ENCODE measurements around the gene UBE2E2.

The UBE2E2 gene

GRCh38 chr3:23591374-23591773 lies 388.2 kb downstream of the UBE2E2 start:
- Histone ChIP-seq H3K9me3 (ENCODE audit: low read length) (peaks cover 1% of the 10 kb centered on the region; the same call in 1 of the 2 replicates), H3F3A (ENCODE audit: insufficient read depth, low read length) (no peaks in the 10 kb centered on the region), H3K4me3 (ENCODE audit: low read depth, low read length, poor library complexity, severe bottlenecking) (no peak overlapping the region), H3K27me3 (ENCODE audit: insufficient read depth, low read length) (no peaks in the 10 kb centered on the region), H4K20me1 (ENCODE audit: insufficient read depth, low read length) (no peaks in the 10 kb centered on the region), H3K4me1 (ENCODE audit: insufficient read depth, low read length, severe bottlenecking) (peaks cover 41% of the 10 kb centered on the region), H3K9ac (ENCODE audit: low read length) (no peak overlapping the region), H3K9me2 (ENCODE audit: low read depth, low read length) (no peaks in the 10 kb centered on the region), H3K79me2 (ENCODE audit: insufficient read depth, low read length) (no peaks in the 10 kb centered on the region), H3K36me3 (ENCODE audit: insufficient read depth, low read length) (peaks cover under 1% of the 10 kb centered on the region; the same call in 1 of the 2 replicates), H3K4me2 (ENCODE audit: low read length) (no peak overlapping the region), H2AFZ (ENCODE audit: low read length) (no peak overlapping the region), H3K27ac (ENCODE audit: low read depth, low read length, poor library complexity, severe bottlenecking) (no peak overlapping the region)
- TF ChIP-seq EZH2 (IDR thresholded peaks at IDR 0.05; ENCODE audit: borderline replicate concordance, low read length), result no peak
- TF ChIP-seq CTCF (IDR thresholded peaks at IDR 0.05; ENCODE audit: low read length), result no peak

GRCh38 chr3:23592961-23593931 lies 390.1 kb downstream of the UBE2E2 start:
- H4K20me1 ChIP-seq (ENCODE audit: insufficient read depth, low read length), result no peaks in the 10 kb centered on the region
- H3K4me3 ChIP-seq (ENCODE audit: low read depth, low read length, poor library complexity, severe bottlenecking), result no peak overlapping the region
- H3K4me1 ChIP-seq (ENCODE audit: insufficient read depth, low read length, severe bottlenecking), result peaks cover 41% of the 10 kb centered on the region
- no peak overlapping the region for H3K4me2 ChIP-seq (ENCODE audit: low read length)
- no peaks in the 10 kb centered on the region for H3F3A ChIP-seq (ENCODE audit: insufficient read depth, low read length)
- H3K27me3 ChIP-seq (ENCODE audit: insufficient read depth, low read length), result no peaks in the 10 kb centered on the region
- no peak overlapping the region for H3K9ac ChIP-seq (ENCODE audit: low read length)
- H3K9me3 ChIP-seq (ENCODE audit: low read length), result peaks cover 6% of the 10 kb centered on the region; the same call in 1 of the 2 replicates
- peaks cover 6% of the 10 kb centered on the region; the same call in 1 of the 2 replicates for H3K36me3 ChIP-seq (ENCODE audit: insufficient read depth, low read length)
- no peak overlapping the region for H2AFZ ChIP-seq (ENCODE audit: low read length)
- peak overlapping the region; percentile 73 for H3K27ac ChIP-seq (ENCODE audit: low read depth, low read length, poor library complexity, severe bottlenecking)
- no peak for TF ChIP-seq CTCF (IDR thresholded peaks at IDR 0.05; ENCODE audit: low read length)
- TF ChIP-seq EZH2 (IDR thresholded peaks at IDR 0.05; ENCODE audit: borderline replicate concordance, low read length), result no peak
- no peaks in the 10 kb centered on the region for H3K9me2 ChIP-seq (ENCODE audit: low read depth, low read length)
- H3K79me2 ChIP-seq (ENCODE audit: insufficient read depth, low read length), result no peaks in the 10 kb centered on the region

GRCh38 chr3:23594066-23594465 lies 390.9 kb downstream of the UBE2E2 start:
- Histone ChIP-seq H3K27me3 (ENCODE audit: insufficient read depth, low read length) (no peaks in the 10 kb centered on the region), H4K20me1 (ENCODE audit: insufficient read depth, low read length) (no peaks in the 10 kb centered on the region), H3K79me2 (ENCODE audit: insufficient read depth, low read length) (no peaks in the 10 kb centered on the region), H3K9ac (ENCODE audit: low read length) (no peak overlapping the region), H3K9me3 (ENCODE audit: low read length) (peaks cover 6% of the 10 kb centered on the region; the same call in 1 of the 2 replicates), H3F3A (ENCODE audit: insufficient read depth, low read length) (no peaks in the 10 kb centered on the region), H2AFZ (ENCODE audit: low read length) (no peak overlapping the region), H3K27ac (ENCODE audit: low read depth, low read length, poor library complexity, severe bottlenecking) (peak overlapping the region; percentile 73), H3K9me2 (ENCODE audit: low read depth, low read length) (no peaks in the 10 kb centered on the region), H3K4me3 (ENCODE audit: low read depth, low read length, poor library complexity, severe bottlenecking) (no peak overlapping the region), H3K4me2 (ENCODE audit: low read length) (no peak overlapping the region; the same call in 1 of the 2 replicates), H3K4me1 (ENCODE audit: insufficient read depth, low read length, severe bottlenecking) (peaks cover 41% of the 10 kb centered on the region), H3K36me3 (ENCODE audit: insufficient read depth, low read length) (peaks cover 6% of the 10 kb centered on the region; the same call in 1 of the 2 replicates)
- TF ChIP-seq CTCF (IDR thresholded peaks at IDR 0.05; ENCODE audit: low read length) (no peak), EZH2 (IDR thresholded peaks at IDR 0.05; ENCODE audit: borderline replicate concordance, low read length) (no peak)
